KMS-11 (cell line): ENCODE results near the gene CDKN3.
"Not testable (repeated sequence)": the region's sequence is repeated elsewhere in the genome, so short reads cannot be mapped to it uniquely, and the experiment has no call there.

Source experiments
- H2AFZ ChIP-seq: fragments of 200-600 bp; sonication (generic); 2 replicates; pipeline ENCODE4 v1.6.1; 2016; ENCODE audit warnings: antibody characterized with exemption, mixed run types, low read depth
- H3K27ac ChIP-seq: fragments of 200-600 bp; sonication (generic); 2 replicates; pipeline ENCODE4 v1.6.1; 2016; ENCODE audit warnings: mild to moderate bottlenecking, mixed run types
- H3K27me3 ChIP-seq: fragments of 200-600 bp; sonication (generic); 2 replicates; pipeline ENCODE4 v1.6.1; 2017; ENCODE audit warnings: mild to moderate bottlenecking, low read depth, mixed run types, moderate library complexity; ENCODE audit not compliant: insufficient read depth
- H3K36me3 ChIP-seq: fragments of 200-600 bp; sonication (generic); 2 replicates; pipeline ENCODE4 v1.6.1; 2017; ENCODE audit warnings: mild to moderate bottlenecking, mixed run types; ENCODE audit not compliant: insufficient read depth
- H3K4me1 ChIP-seq: fragments of 200-600 bp; sonication (generic); 2 replicates; pipeline ENCODE4 v1.6.1; 2016; ENCODE audit warnings: mild to moderate bottlenecking, low read depth, mixed run types; ENCODE audit not compliant: poor library complexity, severe bottlenecking
- H3K4me2 ChIP-seq: fragments of 200-600 bp; sonication (generic); 2 replicates; pipeline ENCODE4 v1.7.0; 2016; ENCODE audit warnings: mild to moderate bottlenecking, mixed run types
- H3K4me3 ChIP-seq: fragments of 200-600 bp; sonication (generic); IDR thresholded peaks from 2 replicates; pipeline ENCODE4 v1.6.1; 2017; ENCODE audit warnings: low read depth, low read length, mixed read lengths; ENCODE audit not compliant: insufficient read depth
- H3K79me2 ChIP-seq: fragments of 200-600 bp; sonication (generic); 2 replicates; pipeline ENCODE4 v1.6.1; 2016; ENCODE audit warnings: low read depth, mixed run types; ENCODE audit not compliant: insufficient read depth
- H3K9ac ChIP-seq: fragments of 200-600 bp; sonication (generic); 2 replicates; pipeline ENCODE4 v1.6.1; 2016; ENCODE audit warnings: mild to moderate bottlenecking, mixed run types
- H4K20me1 ChIP-seq: fragments of 200-600 bp; sonication (generic); 2 replicates; pipeline ENCODE4 v1.6.1; 2016; ENCODE audit warnings: mild to moderate bottlenecking, mixed run types; ENCODE audit not compliant: insufficient read depth
- CTCF ChIP-seq: fragments of 200-600 bp; sonication (generic); conservative IDR thresholded peaks from 2 replicates; pipeline ENCODE4 v1.6.1; 2017; ENCODE audit warnings: low read depth, mild to moderate bottlenecking, antibody characterized with exemption, low read length, moderate library complexity, mixed read lengths

Gene CDKN3

GRCh38 chr14:54440476-54440872 lies 43.7 kb downstream of the CDKN3 start:
- TF ChIP-seq CTCF, result no peak
- H3K4me1 ChIP-seq, result peaks cover 17% of the 10 kb centered on the region
- no peak overlapping the region for H3K4me3 ChIP-seq
- peak overlapping the region; percentile 62; the same call in 1 of the 2 replicates for H3K9ac ChIP-seq
- peak overlapping the region; percentile 73 for H3K27ac ChIP-seq
- H3K27me3 ChIP-seq, result no peaks in the 10 kb centered on the region
- H4K20me1 ChIP-seq, result no peaks in the 10 kb centered on the region
- peaks cover 45% of the 10 kb centered on the region for H3K79me2 ChIP-seq
- H2AFZ ChIP-seq, result peak overlapping the region; percentile 73
- no peaks in the 10 kb centered on the region for H3K36me3 ChIP-seq
- peak overlapping the region; percentile 71 for H3K4me2 ChIP-seq

DNA sequence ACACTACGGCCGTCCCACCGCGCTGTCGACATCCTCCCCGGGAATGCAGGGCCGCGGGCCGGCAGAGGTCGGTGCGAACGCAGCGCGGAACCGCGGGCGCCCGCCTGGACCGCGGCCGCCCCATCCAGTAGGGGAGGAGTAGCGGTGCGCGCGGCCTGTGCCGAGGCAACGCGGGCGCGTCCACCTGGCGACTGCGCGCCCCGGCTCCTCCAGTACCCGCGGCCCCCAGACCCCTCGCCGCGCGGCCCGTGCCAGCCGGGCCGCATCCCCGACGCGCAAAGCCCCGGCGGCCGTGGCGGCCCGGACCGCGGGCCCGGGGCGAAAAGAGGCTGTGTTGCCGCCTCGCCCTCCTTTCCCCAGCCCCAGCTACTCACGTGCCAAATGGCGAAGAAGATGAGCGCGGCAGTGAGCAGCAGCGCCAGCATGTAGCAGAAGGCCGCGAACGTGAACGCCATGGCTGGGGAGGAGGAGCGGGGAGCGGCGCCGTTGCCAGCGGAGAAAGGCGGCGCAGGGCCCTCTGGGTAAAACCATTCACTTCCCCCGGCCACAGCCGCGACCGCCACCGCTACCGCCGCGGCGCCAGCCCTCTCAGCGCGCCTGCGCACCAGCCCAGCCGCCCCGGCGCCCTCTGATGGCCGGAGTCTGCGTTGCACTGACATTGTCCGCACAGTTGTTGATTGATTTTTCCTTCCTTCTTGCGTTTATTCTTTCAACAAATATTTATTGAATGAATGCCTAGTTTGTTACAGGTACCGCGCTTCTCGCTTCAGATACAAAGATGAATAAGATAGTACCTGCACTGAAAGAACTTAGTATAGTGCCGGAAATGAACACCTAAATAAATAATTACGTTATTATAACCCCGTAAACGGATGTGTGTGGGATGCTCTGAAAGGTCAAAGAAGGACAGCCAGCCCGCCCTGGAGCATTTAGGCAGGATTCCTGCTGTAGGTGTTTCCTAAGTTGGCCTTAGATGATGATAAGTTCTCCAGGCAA lies 44.4 kb downstream of the CDKN3 start, which contains the start of gene CNIH1:
TSS of gene CNIH1 (minus strand) at position 502 of the 996 bp plus-strand sequence. CDS start at position 455, 47 bp downstream.
- Histone ChIP-seq H2AFZ (peak within 1 kb of the TSS; percentile 95), H3K27ac (peak within 1 kb of the TSS; percentile 73), H3K36me3 (no peaks in the 10 kb centered on the region), H3K4me1 (peaks cover 17% of the 10 kb centered on the region), H3K79me2 (peaks cover 41% of the 10 kb centered on the region), H3K9ac (peak within 1 kb of the TSS; percentile 62; the same call in 1 of the 2 replicates), H3K4me3 (no peak within 1 kb of the TSS), H4K20me1 (no peaks in the 10 kb centered on the region), H3K27me3 (no peaks in the 10 kb centered on the region), H3K4me2 (peak within 1 kb of the TSS; percentile 71)
- TF ChIP-seq CTCF, result peak; percentile 78

DNA sequence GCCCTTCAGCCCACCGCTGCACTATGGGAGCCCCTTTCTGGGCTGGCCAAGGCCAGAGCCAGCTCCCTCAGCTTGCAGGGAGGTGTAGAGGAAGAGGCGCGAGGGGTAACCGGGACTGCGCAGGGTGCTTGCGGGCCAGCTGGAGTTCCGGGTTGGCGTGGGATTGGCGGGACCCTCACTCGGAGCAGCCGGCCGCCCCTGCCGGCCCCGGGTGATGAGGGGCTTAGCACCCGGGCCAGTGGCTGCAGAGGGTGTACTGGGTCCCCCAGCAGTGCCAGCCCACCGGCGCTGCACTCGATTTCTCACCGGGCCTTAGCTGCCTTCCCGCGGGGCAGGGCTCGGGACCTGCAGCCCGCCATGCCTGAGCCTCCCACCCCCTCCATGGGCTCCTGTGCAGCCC lies 46.2 kb downstream of the CDKN3 start:
- H3K4me1 ChIP-seq, result peaks cover 12% of the 10 kb centered on the region
- H4K20me1 ChIP-seq, result not testable (repeated sequence)

DNA sequence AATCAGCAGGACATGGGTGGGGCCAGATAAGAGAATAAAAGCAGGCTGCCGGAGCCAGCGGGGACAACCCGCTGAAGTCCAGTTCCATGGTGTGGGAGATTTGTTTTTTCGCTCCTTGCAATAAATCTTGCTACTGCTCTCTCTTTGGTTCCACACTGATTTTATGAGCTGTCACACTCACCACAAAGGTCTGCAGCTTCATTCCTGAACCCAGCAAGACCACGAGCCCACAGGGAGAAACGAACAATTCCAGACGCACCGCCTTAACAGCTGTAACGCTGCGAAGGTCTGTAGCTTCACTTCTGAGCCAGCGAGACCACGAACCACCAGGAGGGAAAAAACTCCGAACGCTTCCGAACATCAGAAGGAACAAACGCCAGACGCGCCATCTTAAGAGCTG lies 47.2 kb downstream of the CDKN3 start:
- no peak for TF ChIP-seq CTCF
- Histone ChIP-seq H4K20me1 (no peaks in the 10 kb centered on the region), H3K4me2 (no peak overlapping the region), H3K4me1 (peaks cover 12% of the 10 kb centered on the region), H2AFZ (no peak overlapping the region), H3K9ac (no peak overlapping the region), H3K27ac (no peak overlapping the region), H3K4me3 (no peak overlapping the region), H3K36me3 (no peaks in the 10 kb centered on the region), H3K79me2 (peaks cover 13% of the 10 kb centered on the region), H3K27me3 (no peaks in the 10 kb centered on the region)

More for the DNA sequence above, 46.2 kb downstream of the CDKN3 start:
- not testable (repeated sequence) for H3K4me2 ChIP-seq, H3K4me3 ChIP-seq, H3K9ac ChIP-seq, H2AFZ ChIP-seq, H3K27ac ChIP-seq, H3K36me3 ChIP-seq, H3K27me3 ChIP-seq
- peaks cover 23% of the 10 kb centered on the region for H3K79me2 ChIP-seq
